H1 (cell line): ENCODE measurements around the gene PARD3. TPM values are rescaled to one million over a fixed set of nuclear protein-coding genes. Genes with fewer than 3 reads are reported as not detected.

Experiments used
- CBX5 ChIP-seq: fragments of 300-800, 300-1000 bp; sonication (generic); IDR thresholded peaks from 2 replicates; pipeline ENCODE4 v1.7.1; 2016; ENCODE audit warnings: antibody characterized with exemption, low read length, low read depth
- RXRA ChIP-seq: IDR thresholded peaks from 2 replicates; pipeline ENCODE4 v1.6.1; 2011; ENCODE audit warnings: low read depth, mild to moderate bottlenecking, low read length, moderate library complexity; ENCODE audit not compliant: insufficient read depth
- polyA plus RNA-seq, 7 experiments: library from polyadenylated mRNA; depleted of rRNA in 3 of 7; stranded (reverse) in 5 of 7; unstranded in 2 of 7; fragments of >200 nt in 5 of 7; fragments of 200-250 nt in 2 of 7; gene quantifications; 1 replicate in 5 of 7; 2 replicates in 1 of 7; 4 replicates in 1 of 7; pipeline versions ENCODE4 v1.2.1 to v1.2.3, GENCODE V29; 2011 to 2013; ENCODE audit warnings: missing spikeins in 2 of 7, mixed read lengths in 2 of 7
- total RNA-seq: library from RNA; stranded (reverse); fragmentation: NEBNext Ultra II Directional; extraction: Animal tissue kit (Norgen Biotek cat#: 25700); gene quantifications from 2 replicates; pipeline ENCODE4 v1.2.1, GENCODE V29; 2021

Gene PARD3
- total and polyA plus RNA-seq, 2 of the 8 experiments (the other 6 are each of a cell fraction or from before 2014, with no cell fraction given) = 19.7 to 49.1 TPM

DNA sequence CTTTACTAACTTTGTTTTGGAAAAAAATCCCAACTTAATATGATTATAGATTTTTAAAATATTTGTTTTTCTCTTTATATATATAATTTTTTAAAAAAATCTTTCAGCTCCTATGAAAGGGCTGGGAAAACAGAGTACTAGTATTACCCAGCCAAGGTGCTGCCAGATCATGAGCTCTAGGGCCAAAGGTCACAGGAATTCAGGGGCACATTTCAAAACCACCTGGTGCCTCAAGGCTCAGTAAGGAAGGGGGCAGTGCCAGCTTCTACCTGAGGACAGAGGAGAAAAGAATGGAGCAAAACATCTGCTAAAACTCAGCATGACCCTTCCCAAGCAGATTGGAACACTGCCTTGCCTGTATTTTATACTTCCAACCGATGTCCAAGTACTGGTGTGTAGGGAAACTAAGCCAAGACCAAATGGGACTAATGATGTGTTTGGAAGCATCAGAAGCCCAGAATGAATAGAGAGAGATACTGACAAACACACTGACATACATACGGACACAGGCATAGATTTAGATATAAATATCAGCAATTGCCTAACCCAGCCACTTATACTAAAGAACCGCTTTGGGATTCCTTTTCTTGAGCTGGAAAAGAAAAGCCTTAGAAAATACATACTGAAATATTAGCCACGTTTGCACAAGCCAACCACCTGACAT is 667.3 kb downstream of the PARD3 start (continued):
- no peak for TF ChIP-seq RXRA
- no peak for TF ChIP-seq CBX5
- TF ChIP-seq, all 59 proteins: peak for 0
